ENCODE measurements around the gene GANC.

GANC gene

DNA sequence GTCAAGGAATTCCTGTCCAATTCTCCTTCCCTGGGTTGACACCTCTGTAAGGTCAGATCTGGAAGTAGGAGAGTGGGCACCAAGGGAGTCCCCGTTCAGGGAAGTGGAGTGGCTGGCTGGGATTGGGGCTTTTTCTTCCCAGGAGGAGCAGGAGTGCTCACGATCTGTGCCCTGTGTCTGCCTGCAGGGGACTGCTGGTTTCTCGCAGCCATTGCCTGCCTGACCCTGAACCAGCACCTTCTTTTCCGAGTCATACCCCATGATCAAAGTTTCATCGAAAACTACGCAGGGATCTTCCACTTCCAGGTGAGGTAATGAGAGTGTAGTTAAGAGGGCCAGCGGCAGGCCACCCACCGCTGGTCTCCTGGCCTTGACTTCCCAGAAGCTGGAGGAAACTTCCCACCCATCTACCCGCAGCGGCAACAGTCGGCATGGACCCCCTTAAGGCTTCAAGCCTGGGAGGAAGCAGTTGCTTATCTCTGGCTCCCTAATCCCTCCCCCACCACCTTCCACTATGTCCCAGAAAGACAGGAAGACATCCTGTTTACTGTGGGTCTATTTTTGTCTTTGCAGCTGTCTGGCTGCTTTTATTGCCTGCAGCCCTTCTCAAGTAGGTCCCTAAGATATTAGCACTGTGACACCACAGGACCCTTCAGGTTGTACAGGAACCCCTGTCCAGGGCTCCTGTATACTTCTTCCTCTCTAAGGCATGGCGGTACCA, 113.1 kb downstream of the GANC start:
- DNase-seq: no peak

DNA sequence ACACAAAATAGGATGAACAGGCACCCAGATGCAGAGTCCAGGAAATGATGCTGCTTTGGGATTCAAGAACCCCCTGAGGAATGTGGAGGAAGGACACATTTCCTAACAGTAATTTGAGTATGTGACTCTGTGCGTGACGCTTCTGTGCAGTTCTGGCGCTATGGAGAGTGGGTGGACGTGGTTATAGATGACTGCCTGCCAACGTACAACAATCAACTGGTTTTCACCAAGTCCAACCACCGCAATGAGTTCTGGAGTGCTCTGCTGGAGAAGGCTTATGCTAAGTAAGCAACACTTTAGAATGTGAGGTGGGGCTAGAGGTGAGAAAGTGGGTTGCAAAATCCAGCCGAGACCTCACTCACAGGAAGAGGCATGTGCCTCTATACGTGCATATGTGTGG, 114.6 kb downstream of the GANC start:
- no peak for DNase-seq

DNA sequence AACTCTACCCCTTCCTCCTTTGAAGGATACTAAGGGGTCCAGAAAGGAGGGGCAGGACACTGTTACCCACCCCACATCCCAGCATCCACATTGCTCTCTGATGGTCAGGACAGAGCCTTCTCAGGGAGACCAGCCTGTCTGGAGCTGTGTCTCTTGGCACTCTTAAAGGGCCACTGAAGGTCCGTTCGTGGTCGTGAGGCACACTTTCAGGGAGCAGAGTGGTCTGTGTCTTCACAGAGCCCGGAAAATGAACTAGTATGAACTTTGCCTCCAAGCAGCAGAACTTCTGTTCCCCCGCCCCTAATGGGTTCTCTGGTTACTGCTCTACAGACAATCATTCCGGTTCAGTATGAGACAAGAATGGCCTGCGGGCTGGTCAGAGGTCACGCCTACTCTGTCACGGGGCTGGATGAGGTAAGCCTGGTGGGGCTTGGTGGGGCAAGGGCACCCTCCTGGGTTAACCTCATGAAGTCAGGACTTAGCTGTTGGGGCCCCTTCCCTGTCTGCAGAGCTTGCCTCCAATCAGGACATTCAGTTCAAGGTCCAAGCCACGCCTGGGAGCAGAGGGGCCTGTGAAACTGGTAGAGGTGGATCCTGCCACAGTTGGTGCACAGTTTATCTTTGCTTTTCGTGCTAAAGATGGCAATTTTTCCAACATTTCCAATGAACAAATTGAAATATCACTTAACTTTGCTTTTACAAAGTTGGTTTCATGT, 119.5 kb downstream of the GANC start:
- no peak for DNase-seq

DNA sequence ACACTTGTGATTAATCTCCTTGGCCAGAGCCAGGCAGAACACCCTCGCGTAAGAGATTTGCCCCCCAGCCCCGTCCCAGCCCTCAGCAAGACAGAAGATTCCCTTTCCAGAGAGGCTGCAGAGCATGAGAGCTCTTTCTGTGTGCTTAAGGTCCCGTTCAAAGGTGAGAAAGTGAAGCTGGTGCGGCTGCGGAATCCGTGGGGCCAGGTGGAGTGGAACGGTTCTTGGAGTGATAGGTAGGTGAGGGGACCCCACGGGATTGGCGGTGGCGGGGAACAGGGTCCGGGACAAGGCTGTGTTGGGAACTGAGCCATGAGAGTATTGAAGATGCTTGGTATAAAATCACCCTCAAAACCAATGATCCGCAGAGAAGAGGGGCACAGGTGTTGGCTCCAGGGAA, 121.1 kb downstream of the GANC start:
- no peak for DNase-seq

DNA sequence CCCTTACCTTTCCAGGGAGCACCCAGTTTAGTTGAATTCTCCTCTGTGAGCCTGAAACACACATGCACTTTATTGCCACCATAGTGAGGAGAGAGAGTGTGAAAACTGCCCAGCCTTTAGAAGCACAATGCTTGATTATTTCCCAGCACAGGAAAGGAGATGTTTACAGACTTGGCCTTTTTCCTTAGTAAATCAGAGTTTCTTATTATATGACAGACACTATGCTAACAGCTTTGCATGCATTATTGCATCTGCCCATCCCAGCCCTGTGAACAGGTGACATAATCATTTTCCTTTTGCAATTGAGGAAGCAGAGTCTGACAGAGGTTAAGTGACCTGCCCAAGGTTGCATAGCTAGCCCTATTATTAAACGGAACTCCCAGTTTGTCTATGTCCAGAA, 122.8 kb downstream of the GANC start:
- no peak for DNase-seq

DNA sequence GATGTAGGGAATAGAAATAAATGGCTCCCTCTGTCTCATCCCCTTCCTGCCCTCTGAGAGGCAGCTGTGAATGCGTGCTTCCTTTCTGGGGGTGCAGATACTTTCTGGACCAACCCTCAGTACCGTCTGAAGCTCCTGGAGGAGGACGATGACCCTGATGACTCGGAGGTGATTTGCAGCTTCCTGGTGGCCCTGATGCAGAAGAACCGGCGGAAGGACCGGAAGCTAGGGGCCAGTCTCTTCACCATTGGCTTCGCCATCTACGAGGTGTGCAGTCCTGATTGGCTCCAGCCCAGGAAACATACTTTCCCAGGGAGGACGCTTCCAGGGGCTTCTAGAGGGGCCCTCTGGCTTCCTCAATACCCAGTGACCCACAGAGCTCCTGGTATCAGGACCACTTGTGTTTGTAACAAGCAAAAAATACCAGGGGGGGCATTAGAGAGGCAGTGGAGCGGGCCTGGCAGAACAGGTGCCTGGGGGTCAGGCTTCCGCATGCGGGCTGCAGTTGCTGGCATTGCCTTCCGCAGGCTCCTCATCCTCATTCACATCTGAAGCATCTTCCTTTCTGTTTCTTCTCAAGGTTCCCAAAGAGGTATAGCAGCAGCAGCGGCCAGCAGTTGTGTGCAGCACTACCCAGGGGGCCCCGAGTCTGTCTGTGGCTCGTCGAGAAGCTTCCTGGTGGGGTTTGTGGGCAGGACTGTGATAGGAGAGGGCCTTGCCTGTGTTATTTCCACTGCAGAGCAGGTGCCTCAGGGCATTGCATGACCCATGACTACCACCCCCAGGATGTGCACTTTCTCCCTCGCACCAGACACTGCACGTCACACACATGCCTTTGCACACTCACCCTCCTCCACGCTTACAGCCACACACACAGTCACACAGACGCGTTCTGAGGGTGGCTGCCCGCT, 128.8 kb downstream of the GANC start:
- no peak for DNase-seq

DNA sequence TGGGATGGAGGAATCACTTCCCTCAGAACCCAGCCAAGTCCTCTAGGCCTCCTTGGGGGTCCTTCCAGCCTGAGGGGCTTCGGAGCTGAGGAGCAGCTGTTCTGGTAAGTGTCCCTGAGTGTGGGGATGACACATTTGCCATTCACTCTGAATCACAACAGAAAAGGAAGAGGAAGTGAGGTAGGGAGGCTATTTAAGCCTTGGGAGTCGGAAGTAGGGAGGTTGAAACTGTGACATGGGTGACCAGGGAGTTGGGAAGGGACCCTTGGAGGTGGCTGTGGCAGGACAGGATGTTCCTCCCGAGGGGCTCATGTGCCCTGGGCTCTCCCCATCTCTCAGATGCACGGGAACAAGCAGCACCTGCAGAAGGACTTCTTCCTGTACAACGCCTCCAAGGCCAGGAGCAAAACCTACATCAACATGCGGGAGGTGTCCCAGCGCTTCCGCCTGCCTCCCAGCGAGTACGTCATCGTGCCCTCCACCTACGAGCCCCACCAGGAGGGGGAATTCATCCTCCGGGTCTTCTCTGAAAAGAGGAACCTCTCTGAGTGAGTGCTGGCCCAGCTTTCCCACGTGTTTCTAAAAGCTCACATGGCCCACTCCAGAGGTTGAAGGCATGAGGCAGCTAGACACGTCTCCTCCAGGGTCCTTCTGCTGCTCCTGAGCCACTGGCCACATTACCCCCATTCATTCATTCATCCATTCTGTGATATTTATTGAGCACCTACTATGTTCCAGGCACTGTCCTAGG, 129.6 kb downstream of the GANC start:
- no peak for DNase-seq

DNA sequence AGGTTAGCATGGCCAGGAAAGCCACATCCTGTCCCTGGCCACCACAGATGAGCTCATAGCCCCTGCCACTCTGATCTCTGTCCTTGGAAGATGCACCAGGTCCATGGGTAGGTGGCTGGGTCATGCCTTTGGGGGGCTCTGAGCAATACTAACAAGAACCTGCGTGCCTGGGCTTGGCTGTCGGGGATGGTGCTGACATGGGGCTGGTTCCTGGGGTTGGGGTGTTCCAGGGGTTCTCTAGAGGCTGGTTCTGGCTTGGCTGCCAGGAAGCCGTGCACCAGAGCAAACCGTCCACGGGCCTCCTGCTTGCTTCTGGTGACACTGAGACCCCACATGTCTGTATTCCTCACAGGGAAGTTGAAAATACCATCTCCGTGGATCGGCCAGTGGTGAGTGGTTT, 130.4 kb downstream of the GANC start:
- DNase-seq: no peak

DNA sequence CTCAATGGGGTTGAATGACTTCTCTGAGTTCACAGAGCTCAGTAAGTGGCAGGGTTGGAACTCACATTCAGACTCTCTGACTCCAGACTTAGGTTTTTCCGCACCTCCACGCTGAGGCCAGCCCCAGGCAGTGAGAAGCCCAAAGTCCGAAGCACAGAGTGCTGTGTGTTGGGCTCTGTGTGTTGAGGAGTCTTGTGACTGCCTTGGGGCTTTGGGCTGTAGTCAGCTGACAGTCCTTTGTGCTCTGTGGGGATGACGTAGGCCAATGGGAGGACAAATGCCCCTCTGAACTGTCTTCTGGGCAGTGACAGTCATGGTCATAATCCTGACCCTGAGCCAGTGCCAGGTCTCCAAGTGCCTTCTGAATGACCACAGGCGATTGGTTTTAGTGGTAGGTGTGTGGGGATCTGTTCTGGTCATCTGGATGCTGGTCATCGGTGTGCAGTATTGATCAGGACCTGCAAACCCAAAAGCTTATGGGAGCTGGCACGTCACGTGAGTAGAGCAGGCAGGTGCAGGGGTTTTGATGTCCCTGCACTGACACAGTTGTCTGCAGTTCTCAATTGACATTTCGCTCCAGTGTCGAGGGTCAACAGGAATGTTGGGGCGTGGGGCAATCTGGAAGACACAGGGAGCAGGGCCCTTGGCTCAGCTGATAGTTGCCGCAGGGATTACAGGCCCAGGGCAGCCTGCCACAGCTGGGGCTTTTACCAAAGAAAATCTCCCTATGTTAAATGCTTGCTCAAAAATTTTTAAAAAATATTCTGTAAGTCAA, 131.6 kb downstream of the GANC start:
- no peak for DNase-seq

DNA sequence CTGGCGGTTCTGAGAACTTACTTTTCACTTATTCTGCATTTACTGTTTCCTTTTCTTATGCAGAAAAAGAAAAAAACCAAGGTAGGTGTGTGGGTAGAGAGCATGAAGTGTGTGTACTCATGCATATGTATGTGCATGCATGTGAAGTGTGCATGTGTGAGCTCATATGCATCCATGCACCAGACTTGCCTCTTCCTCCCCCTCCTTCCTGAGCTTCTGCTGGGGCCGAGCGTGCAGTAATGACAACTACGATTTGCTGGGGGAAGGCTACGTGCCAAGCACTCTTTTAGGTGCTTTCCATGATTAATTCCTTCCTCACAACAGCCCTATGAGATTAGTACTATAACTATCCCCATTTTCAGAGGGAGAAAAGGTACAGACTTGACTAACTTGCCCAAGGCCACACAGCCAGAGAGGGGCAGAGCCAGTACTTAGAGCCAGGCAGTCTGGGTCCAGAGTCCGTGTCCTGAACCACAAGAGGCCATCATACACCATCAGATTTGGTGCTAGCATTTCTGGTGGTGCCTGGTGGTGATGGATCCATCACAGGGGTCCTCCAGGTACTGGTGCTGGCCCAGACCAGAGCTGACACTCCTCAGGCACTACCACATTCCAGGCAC, 133.0 kb downstream of the GANC start:
- no peak for DNase-seq

Data from NCI-H526 treated with DMSO at 0.1 percent for 48 hours (cell line).